ENCODE data around the gene TCN2. TPM values are rescaled to one million over a fixed set of nuclear protein-coding genes. Genes with fewer than 3 reads are reported as not detected.

TCN2 gene
- total RNA-seq, 1 donor from 2014 or later = 6.7 TPM

GRCh38 chr22:30636226-30637077 is 29.5 kb downstream of the TCN2 start:
- Histone ChIP-seq H3K4me3 (ENCODE audit: low read depth, low read length) (peak overlapping the region; percentile 52), H3K36me3 (ENCODE audit: control insufficient read depth, insufficient read depth, low read length) (no peaks in the 10 kb centered on the region), H3K27me3 (ENCODE audit: control insufficient read depth, insufficient read depth, low read length) (no peaks in the 10 kb centered on the region)
- no peak for DNase-seq (ENCODE audit: low read depth)
- TF ChIP-seq, protein P1, sequence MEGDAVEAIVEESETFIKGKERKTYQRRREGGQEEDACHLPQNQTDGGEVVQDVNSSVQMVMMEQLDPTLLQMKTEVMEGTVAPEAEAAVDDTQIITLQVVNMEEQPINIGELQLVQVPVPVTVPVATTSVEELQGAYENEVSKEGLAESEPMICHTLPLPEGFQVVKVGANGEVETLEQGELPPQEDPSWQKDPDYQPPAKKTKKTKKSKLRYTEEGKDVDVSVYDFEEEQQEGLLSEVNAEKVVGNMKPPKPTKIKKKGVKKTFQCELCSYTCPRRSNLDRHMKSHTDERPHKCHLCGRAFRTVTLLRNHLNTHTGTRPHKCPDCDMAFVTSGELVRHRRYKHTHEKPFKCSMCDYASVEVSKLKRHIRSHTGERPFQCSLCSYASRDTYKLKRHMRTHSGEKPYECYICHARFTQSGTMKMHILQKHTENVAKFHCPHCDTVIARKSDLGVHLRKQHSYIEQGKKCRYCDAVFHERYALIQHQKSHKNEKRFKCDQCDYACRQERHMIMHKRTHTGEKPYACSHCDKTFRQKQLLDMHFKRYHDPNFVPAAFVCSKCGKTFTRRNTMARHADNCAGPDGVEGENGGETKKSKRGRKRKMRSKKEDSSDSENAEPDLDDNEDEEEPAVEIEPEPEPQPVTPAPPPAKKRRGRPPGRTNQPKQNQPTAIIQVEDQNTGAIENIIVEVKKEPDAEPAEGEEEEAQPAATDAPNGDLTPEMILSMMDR (IDR thresholded peaks at IDR 0.05; ENCODE audit: insufficient read depth, low read length, poor library complexity, severe bottlenecking) = no peak

- TF ChIP-seq, protein P1 (IDR thresholded peaks at IDR 0.05; ENCODE audit: insufficient read depth, low read length, poor library complexity, severe bottlenecking) = no peak
- no peak overlapping the region for H3K4me3 ChIP-seq (ENCODE audit: low read depth, low read length)
- H3K27me3 ChIP-seq (ENCODE audit: control insufficient read depth, insufficient read depth, low read length) = no peaks in the 10 kb centered on the region
- no peaks in the 10 kb centered on the region for H3K36me3 ChIP-seq (ENCODE audit: control insufficient read depth, insufficient read depth, low read length)
- no peak for DNase-seq (ENCODE audit: low read depth)
Measured at GRCh38 chr22:30637701-30638114, 30.7 kb downstream of the TCN2 start.

- DNase-seq (ENCODE audit: low read depth) = no peak
- Histone ChIP-seq H3K4me3 (ENCODE audit: low read depth, low read length) (no peak overlapping the region), H3K27me3 (ENCODE audit: control insufficient read depth, insufficient read depth, low read length) (no peaks in the 10 kb centered on the region), H3K36me3 (ENCODE audit: control insufficient read depth, insufficient read depth, low read length) (no peaks in the 10 kb centered on the region)
- TF ChIP-seq, protein P1 (IDR thresholded peaks at IDR 0.05; ENCODE audit: insufficient read depth, low read length, poor library complexity, severe bottlenecking) = no peak
Measured at GRCh38 chr22:30640361-30640760, 33.4 kb downstream of the TCN2 start.

DNA sequence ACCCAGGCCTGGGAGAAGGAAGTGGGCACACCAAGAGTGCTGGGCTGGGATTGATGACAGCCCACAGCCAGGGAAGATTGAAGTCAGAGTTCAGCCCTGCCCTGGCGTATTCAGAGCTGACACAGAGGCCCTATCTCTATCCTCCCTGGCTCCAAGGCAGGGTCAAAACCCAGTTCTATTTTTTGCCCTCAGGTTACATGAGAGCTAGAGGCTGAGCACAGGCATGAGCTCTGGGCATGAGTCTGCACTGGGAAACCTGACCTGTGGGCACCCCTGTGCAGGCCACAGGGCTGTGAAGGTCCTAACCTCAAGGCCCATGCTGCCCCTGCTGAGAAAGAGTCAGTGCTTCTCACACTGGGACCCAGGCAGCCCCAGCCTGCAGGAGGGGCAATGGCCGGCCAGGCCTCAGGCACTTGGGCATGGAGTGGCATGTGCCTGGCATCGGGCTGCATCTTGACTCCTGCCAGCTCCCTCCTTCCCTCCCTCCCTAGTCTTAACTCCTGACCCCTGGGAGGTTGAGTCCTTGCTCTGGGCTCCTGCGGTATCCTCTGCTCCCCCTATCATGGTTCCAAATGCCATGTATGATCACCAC is 34.0 kb downstream of the TCN2 start:
- Histone ChIP-seq H3K4me3 (ENCODE audit: low read depth, low read length) (no peak overlapping the region), H3K36me3 (ENCODE audit: control insufficient read depth, insufficient read depth, low read length) (no peaks in the 10 kb centered on the region), H3K27me3 (ENCODE audit: control insufficient read depth, insufficient read depth, low read length) (no peaks in the 10 kb centered on the region)
- TF ChIP-seq, protein P1 (IDR thresholded peaks at IDR 0.05; ENCODE audit: insufficient read depth, low read length, poor library complexity, severe bottlenecking) = no peak
- DNase-seq (ENCODE audit: low read depth) = no peak

DNA sequence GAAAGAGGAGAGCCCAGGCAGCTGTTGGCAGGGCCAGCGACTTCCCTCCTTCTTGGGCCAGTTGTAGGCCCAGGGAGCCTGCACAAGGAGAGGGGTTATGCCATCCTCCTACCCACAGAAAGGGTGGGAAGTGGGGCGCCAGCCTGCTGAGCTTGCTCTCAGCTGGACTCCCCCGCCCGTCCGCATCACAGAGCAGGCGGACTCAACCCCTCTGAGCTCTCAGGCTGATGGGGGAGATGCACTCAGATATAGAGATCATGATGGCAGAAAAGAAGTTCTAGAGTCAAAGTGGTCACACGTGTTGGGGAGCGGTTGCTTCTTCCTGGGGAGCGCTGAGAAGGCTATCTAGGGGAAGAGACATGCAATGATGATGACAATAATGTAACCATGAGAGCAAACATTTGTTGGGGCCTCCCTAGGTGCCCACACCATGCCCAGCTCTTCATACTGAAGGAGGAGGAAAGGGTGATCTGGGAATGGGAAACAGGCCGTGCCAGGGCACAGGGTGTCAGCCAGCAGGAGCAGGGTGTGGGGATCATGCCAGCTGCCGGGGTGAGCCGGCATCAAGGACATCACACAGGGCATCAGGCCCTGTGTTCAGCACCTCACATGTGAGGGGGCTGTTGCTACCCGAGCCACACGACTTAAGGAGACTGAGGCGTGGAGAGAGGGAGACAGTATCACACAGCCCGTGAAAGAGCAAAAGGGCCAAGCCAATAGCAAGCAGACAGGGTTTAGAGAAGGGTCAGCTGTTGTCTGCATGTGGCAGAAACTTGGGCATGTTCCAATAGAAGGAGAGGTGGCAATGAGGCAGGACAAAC is 36.3 kb downstream of the TCN2 start:
- H3K36me3 ChIP-seq (ENCODE audit: control insufficient read depth, insufficient read depth, low read length) = no peaks in the 10 kb centered on the region
- H3K27me3 ChIP-seq (ENCODE audit: control insufficient read depth, insufficient read depth, low read length) = no peaks in the 10 kb centered on the region
- no peak for DNase-seq (ENCODE audit: low read depth)
- H3K4me3 ChIP-seq (ENCODE audit: low read depth, low read length) = no peak overlapping the region
- TF ChIP-seq, protein P1 (IDR thresholded peaks at IDR 0.05; ENCODE audit: insufficient read depth, low read length, poor library complexity, severe bottlenecking) = no peak
